AG10803 (cell line): Measurements from ENCODE around the gene FHL2.
A peak's percentile ranks its signal among the peaks of the same experiment; 100 is the strongest.

ENCODE experiments used
- DNase-seq: peaks from one replicate; pipeline ENCODE4 v3.0.0; 2010; ENCODE audit warnings: low read depth
- H3K4me3 ChIP-seq: 2 replicates; pipeline ENCODE4 v1.5.1; 2011; ENCODE audit warnings: mild to moderate bottlenecking, low read length, control low read depth
- CTCF ChIP-seq: conservative IDR thresholded peaks from 2 replicates; pipeline ENCODE4 v1.5.1; 2011; ENCODE audit warnings: mild to moderate bottlenecking, low read length, control low read depth, inconsistent platforms

Gene FHL2

GRCh38 chr2:105411720-105412407, 13.0 kb upstream of the FHL2 start:
- H3K4me3 ChIP-seq, result no peak overlapping the region
- TF ChIP-seq CTCF, result no peak
- no peak for DNase-seq

GRCh38 chr2:105410554-105410953, 11.7 kb upstream of the FHL2 start:
- peak; percentile 44 for DNase-seq
- H3K4me3 ChIP-seq, result no peak overlapping the region
- no peak for TF ChIP-seq CTCF

GRCh38 chr2:105409717-105410116, 10.9 kb upstream of the FHL2 start:
- DNase-seq, result peak; percentile 98
- TF ChIP-seq CTCF, result no peak
- H3K4me3 ChIP-seq, result no peak overlapping the region

- no peak for TF ChIP-seq CTCF
- DNase-seq, result no peak
- H3K4me3 ChIP-seq, result no peak overlapping the region
Measured at GRCh38 chr2:105407946-105408743, 9.3 kb upstream of the FHL2 start.

- H3K4me3 ChIP-seq, result no peak overlapping the region
- peak; percentile 82 for DNase-seq
- TF ChIP-seq CTCF, result no peak
Measured at GRCh38 chr2:105406221-105406620, 7.4 kb upstream of the FHL2 start.

- no peak overlapping the region for H3K4me3 ChIP-seq
- no peak for TF ChIP-seq CTCF
- peak; percentile 75 for DNase-seq
Measured at GRCh38 chr2:105405291-105405690, 6.4 kb upstream of the FHL2 start.

- H3K4me3 ChIP-seq, result no peak overlapping the region
Measured at GRCh38 chr2:105404736-105405135, 5.9 kb upstream of the FHL2 start.

More at GRCh38 chr2:105404736-105405135, 5.9 kb upstream of the FHL2 start:
- no peak for TF ChIP-seq CTCF
- DNase-seq, result peak; percentile 64
